Endothelial cell of umbilical vein (primary cell): ENCODE results near the gene BCR. TPM values are rescaled to one million over a fixed set of nuclear protein-coding genes. Genes with fewer than 3 reads are reported as not detected.

Experiments
- BruUV-seq: library from RNA; stranded (reverse); fragments of 400-500 nt; replicated peaks from 2 replicates; lab custom pipeline; 2021; lab: Mats Ljungman, UMichigan
- CTCF ChIA-PET: fragments of 300-600, 350-600 bp; sonication (Branson Sonifier 250); formaldehyde crosslinking; loops from one replicate; lab custom pipeline; 2021; ENCODE audit warnings: antibody characterized with exemption, inconsistent platforms; lab: Charles Lee
- POLR2A ChIA-PET: fragments of 300-600, 350-600 bp; sonication (Branson Sonifier 250); formaldehyde crosslinking; loops from one replicate; lab custom pipeline; 2021; ENCODE audit warnings: antibody characterized with exemption, inconsistent platforms; lab: Charles Lee
- DNase-seq: peaks from one replicate; pipeline ENCODE4 v3.0.0-alpha.2; 2011; ENCODE audit warnings: low read depth, low spot score
- FAIRE-seq: peaks from 2 replicates; lab custom pipeline; 2011; peaks lifted over from hg19 to GRCh38; lab: Jason Lieb, UNC
- H2AFZ ChIP-seq: 2 replicates; pipeline ENCODE4 v1.6.0; 2012; ENCODE audit warnings: low read depth, low read length, control low read depth, inconsistent platforms
- H3K27ac ChIP-seq: 2 replicates; pipeline ENCODE4 v1.5.1; 2011; ENCODE audit warnings: low read depth, mild to moderate bottlenecking, control low read depth, low read length, moderate library complexity; ENCODE audit not compliant: insufficient read depth
- H3K27me3 ChIP-seq, 2 experiments: 2 replicates each; pipeline versions ENCODE4 v1.6.0 to v1.6.1; 2011; ENCODE audit warnings: low read length in 2 of 2, mixed read lengths in 1 of 2; ENCODE audit not compliant: control insufficient read depth in 2 of 2, insufficient read depth in 2 of 2
- H3K36me3 ChIP-seq, 2 experiments: 2 replicates in 1 of 2; 3 replicates in 1 of 2; pipeline ENCODE4 v1.5.1; 2011; ENCODE audit warnings: low read length in 2 of 2, mild to moderate bottlenecking in 1 of 2, moderate library complexity in 1 of 2; ENCODE audit not compliant: control insufficient read depth in 2 of 2, insufficient read depth in 2 of 2; ENCODE audit errors: extremely low read depth in 1 of 2
- H3K4me1 ChIP-seq: 3 replicates; pipeline ENCODE4 v1.5.1; 2011; ENCODE audit warnings: mild to moderate bottlenecking, low read length; ENCODE audit not compliant: control insufficient read depth, insufficient read depth; ENCODE audit errors: extremely low read depth
- H3K4me2 ChIP-seq: 2 replicates; pipeline ENCODE4 v1.6.1; 2011; ENCODE audit warnings: low read length, control low read depth, mixed read lengths; ENCODE audit not compliant: insufficient read depth
- H3K4me3 ChIP-seq, 3 experiments: fragments of 200-600 bp in 1 of 3; sonication (generic), shearing (Covaris generic) in 1 of 3; replicated peaks in 1 of 3; 2 replicates each; pipeline ENCODE4 v1.5.1; 2011 to 2016; ENCODE audit warnings: control low read depth in 3 of 3, low read length in 3 of 3, mild to moderate bottlenecking in 2 of 3, inconsistent platforms in 1 of 3, low read depth in 1 of 3, moderate library complexity in 1 of 3; ENCODE audit not compliant: insufficient read depth in 1 of 3
- H3K79me2 ChIP-seq: 2 replicates; pipeline ENCODE4 v1.6.0; 2012; ENCODE audit warnings: low read length, inconsistent platforms; ENCODE audit not compliant: control insufficient read depth, insufficient read depth
- H3K9ac ChIP-seq: replicated peaks from 2 replicates; pipeline ENCODE3; 2011; ENCODE audit warnings: low read length, control low read depth; ENCODE audit not compliant: insufficient read depth; ENCODE audit errors: extremely low read depth
- H3K9me1 ChIP-seq: replicated peaks from 3 replicates; pipeline ENCODE4 v1.6.0; 2011; ENCODE audit warnings: mild to moderate bottlenecking, low read length; ENCODE audit not compliant: control insufficient read depth, insufficient read depth; ENCODE audit errors: extremely low read depth
- H3K9me3 ChIP-seq: replicated peaks from 2 replicates; pipeline ENCODE4 v1.5.1; 2012; ENCODE audit warnings: low read length, inconsistent platforms; ENCODE audit not compliant: control insufficient read depth, insufficient read depth
- H4K20me1 ChIP-seq: replicated peaks from 2 replicates; pipeline ENCODE3; 2011; ENCODE audit warnings: mild to moderate bottlenecking, low read length; ENCODE audit not compliant: control insufficient read depth, insufficient read depth; ENCODE audit errors: extremely low read depth
- FOS ChIP-seq: IDR thresholded peaks from 2 replicates; pipeline ENCODE4 v1.6.1; 2011; ENCODE audit warnings: mild to moderate bottlenecking, low read length, moderate library complexity, borderline replicate concordance; ENCODE audit not compliant: insufficient read depth
- MYC ChIP-seq: IDR thresholded peaks from one replicate; pipeline ENCODE4 v1.6.1; 2011; ENCODE audit warnings: mild to moderate bottlenecking, low read depth, low read length
- POLR2AphosphoS5 ChIP-seq: IDR thresholded peaks from 2 replicates; pipeline ENCODE4 v1.6.1; 2012; ENCODE audit warnings: low read depth, mild to moderate bottlenecking, control low read depth, low read length, moderate library complexity; ENCODE audit not compliant: insufficient read depth
- dilution Hi-C: fragments of 300-500 bp; cut with MboI; formaldehyde crosslinking; loops from one replicate; pipeline ENCODE4 v1.15.0; 2019; ENCODE audit warnings: low sequenced_read_pairs; ENCODE audit not compliant: extremely low pct_ligation_motif_present
- intact Hi-C: fragments of 100-400 bp; cut with micrococcal nuclease; formaldehyde crosslinking; loops from one replicate; pipeline ENCODE4 v1.10.0; 2022
- polyA plus RNA-seq, 4 experiments: library from polyadenylated mRNA; depleted of rRNA in 3 of 4; stranded (reverse) in 3 of 4; unstranded in 1 of 4; fragments of >200 nt; gene quantifications; 2 replicates each; pipeline versions ENCODE4 v1.2.1 to v1.2.3, GENCODE V29; 2011 to 2012; ENCODE audit warnings: missing spikeins in 1 of 4
- total RNA-seq: library from RNA; stranded (reverse); gene quantifications from 2 replicates; pipeline ENCODE4 v1.2.3, GENCODE V29; 2021
- TF ChIP-seq, protein P1 (sequence below), 2 donors: IDR thresholded peaks; 1 replicate in 1 of 2; 2 replicates in 1 of 2; pipeline ENCODE4 v1.5.1; 2011; ENCODE audit warnings: low read length in 2 of 2, mild to moderate bottlenecking in 2 of 2, moderate library complexity in 2 of 2, control low read depth in 1 of 2, inconsistent platforms in 1 of 2, low read depth in 1 of 2; ENCODE audit not compliant: insufficient read depth in 1 of 2; ENCODE audit errors: extremely low read depth in 1 of 2

BCR gene
- total and polyA plus RNA-seq, 2 donors (not counting 3 experiments of a cell fraction or from before 2014, with no cell fraction given) = 129 to 141 TPM

DNA sequence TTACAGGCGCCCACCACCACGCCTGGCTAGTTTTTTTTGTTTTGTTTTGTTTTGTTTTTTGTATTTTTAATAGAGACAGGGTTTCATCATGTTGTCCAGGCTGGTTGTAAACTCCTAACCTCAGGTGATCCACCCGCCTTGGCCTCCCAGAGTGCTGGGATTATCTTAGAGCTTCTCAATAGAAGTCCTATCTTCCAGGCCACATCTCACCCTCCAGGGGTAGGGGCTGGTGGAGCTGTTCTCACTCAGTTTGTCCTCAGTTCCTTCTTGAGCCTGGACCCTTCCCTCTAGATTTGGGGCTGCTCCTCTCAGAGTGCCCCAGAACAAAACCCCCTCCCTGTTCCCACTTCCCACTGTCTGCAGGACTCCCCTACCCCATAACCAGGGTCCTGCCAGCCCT is 31.3 kb downstream of the BCR start:
- DNase-seq (no peak), FAIRE-seq (no peak)
- Histone ChIP-seq H3K4me2 (no peak overlapping the region), H4K20me1 (no peaks in the 10 kb centered on the region), H3K4me3 (no peak overlapping the region), H3K9me3 (no peaks in the 10 kb centered on the region), H2AFZ (no peak overlapping the region), H3K36me3 (peaks cover 4 to 9% of the 10 kb centered on the region in 2 experiments), H3K9ac (no peak overlapping the region), H3K79me2 (peaks cover 88% of the 10 kb centered on the region), H3K27me3 (no peaks in the 10 kb centered on the region), H3K9me1 (no peaks in the 10 kb centered on the region), H3K27ac (no peak overlapping the region), H3K4me1 (peaks cover 45% of the 10 kb centered on the region)
- CTCF ChIA-PET = interaction anchor here (1.0 to 6.2 kb wide), 5 partner anchors 14 to 70 kb away, joined by 3 to 41 read pairs (median 4); partner anchors contain the start of gene BCR
- no peak for TF ChIP-seq POLR2AphosphoS5
- TF ChIP-seq, protein P1, sequence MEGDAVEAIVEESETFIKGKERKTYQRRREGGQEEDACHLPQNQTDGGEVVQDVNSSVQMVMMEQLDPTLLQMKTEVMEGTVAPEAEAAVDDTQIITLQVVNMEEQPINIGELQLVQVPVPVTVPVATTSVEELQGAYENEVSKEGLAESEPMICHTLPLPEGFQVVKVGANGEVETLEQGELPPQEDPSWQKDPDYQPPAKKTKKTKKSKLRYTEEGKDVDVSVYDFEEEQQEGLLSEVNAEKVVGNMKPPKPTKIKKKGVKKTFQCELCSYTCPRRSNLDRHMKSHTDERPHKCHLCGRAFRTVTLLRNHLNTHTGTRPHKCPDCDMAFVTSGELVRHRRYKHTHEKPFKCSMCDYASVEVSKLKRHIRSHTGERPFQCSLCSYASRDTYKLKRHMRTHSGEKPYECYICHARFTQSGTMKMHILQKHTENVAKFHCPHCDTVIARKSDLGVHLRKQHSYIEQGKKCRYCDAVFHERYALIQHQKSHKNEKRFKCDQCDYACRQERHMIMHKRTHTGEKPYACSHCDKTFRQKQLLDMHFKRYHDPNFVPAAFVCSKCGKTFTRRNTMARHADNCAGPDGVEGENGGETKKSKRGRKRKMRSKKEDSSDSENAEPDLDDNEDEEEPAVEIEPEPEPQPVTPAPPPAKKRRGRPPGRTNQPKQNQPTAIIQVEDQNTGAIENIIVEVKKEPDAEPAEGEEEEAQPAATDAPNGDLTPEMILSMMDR (IDR thresholded peaks at IDR 0.05; ENCODE audit: extremely low read depth in 1 of 2, insufficient read depth in 1 of 2, low read depth in 1 of 2, low read length in 2 of 2) = no peak
- no peak for TF ChIP-seq MYC
- no peak for TF ChIP-seq FOS
- dilution Hi-C loops (no loop called here), intact Hi-C loops (no loop called here)
- no TSS peak for BruUV-seq
- POLR2A ChIA-PET = no interaction called here
